Adipose tissue (tissue), 3 donors: ENCODE measurements around the gene ZNF628. TPM values are rescaled to one million over a fixed set of nuclear protein-coding genes. Genes with fewer than 3 reads are reported as not detected.
A peak's percentile ranks its signal among the peaks of the same experiment; 100 is the strongest.
"Not testable (repeated sequence)": the region's sequence is repeated elsewhere in the genome, so short reads cannot be mapped to it uniquely, and the experiment has no call there.

Source experiments
- H3K27ac ChIP-seq: one replicate; pipeline ENCODE4 v1.5.1; 2013; ENCODE audit warnings: low read depth, low read length
- WGBS, 3 donors: extraction: QIAGEN DNeasy Blood & Tissue Kit; methylation state at CpG; one replicate each; pipeline ENCODE4 v1.1.7; 2013; 5-methylcytosine and 5-hydroxymethylcytosine counted together
- polyA plus RNA-seq, 3 donors: library from polyadenylated mRNA; stranded (reverse); fragments of 200-250 nt; gene quantifications; one replicate each; pipeline ENCODE4 v1.2.3, GENCODE V29; 2013
- donor health status: healthy with polysubstance abuse.
- donor health status: Bipolar disorder and iron deficiency.
- donor health status: healthy.

ZNF628 gene
- polyA plus RNA-seq, 3 donors = 1.9 to 5.6 (median 4.0) TPM

GRCh38 chr19:55447421-55448174 is 28.8 kb upstream of the ZNF628 start:
- H3K27ac ChIP-seq = no peak overlapping the region
- WGBS, 3 donors = 29 to 32% (median 32%) methylated on average over 15 to 16 of the region's 16 CpGs

- H3K27ac ChIP-seq = not testable (repeated sequence)
- 85 to 89% (median 89%) methylated on average over 5 of the region's 5 CpGs for WGBS, 3 donors
These were observed 28.3 kb upstream of the ZNF628 start for GRCh38 chr19:55448175-55448490.

- no peak overlapping the region for H3K27ac ChIP-seq
- WGBS, 3 donors = 29 to 34% (median 30%) methylated on average over 16 of the region's 16 CpGs
These were observed 26.9 kb upstream of the ZNF628 start for GRCh38 chr19:55449469-55449868.

GRCh38 chr19:55451163-55451964 is 25.1 kb upstream of the ZNF628 start:
- H3K27ac ChIP-seq = no peak overlapping the region
- WGBS, 3 donors = 1 to 2% (median 1%) methylated on average over 31 to 80 of the region's 80 CpGs

GRCh38 chr19:55451965-55452748 is 24.3 kb upstream of the ZNF628 start:
- WGBS, 3 donors = 2 to 4% (median 2%) methylated on average over 46 to 57 of the region's 57 CpGs
- no peak overlapping the region for H3K27ac ChIP-seq

GRCh38 chr19:55452749-55453346 is 23.6 kb upstream of the ZNF628 start:
- no peak overlapping the region for H3K27ac ChIP-seq
- 18 to 19% (median 18%) methylated on average over 21 to 34 of the region's 34 CpGs for WGBS, 3 donors

GRCh38 chr19:55453511-55454260 is 22.7 kb upstream of the ZNF628 start:
- 90 to 92% (median 92%) methylated on average over 12 of the region's 12 CpGs for WGBS, 3 donors
- H3K27ac ChIP-seq = no peak overlapping the region

- WGBS, 3 donors = 79 to 89% (median 83%) methylated on average over 12 to 14 of the region's 14 CpGs
These were observed 21.6 kb upstream of the ZNF628 start for GRCh38 chr19:55454787-55455243.

GRCh38 chr19:55455576-55456235 is 20.7 kb upstream of the ZNF628 start:
- WGBS, 3 donors = 86 to 90% (median 87%) methylated on average over 10 to 11 of the region's 11 CpGs

More at GRCh38 chr19:55454787-55455243, 21.6 kb upstream of the ZNF628 start:
- H3K27ac ChIP-seq = no peak overlapping the region

GRCh38 chr19:55456347-55456746 is 20.1 kb upstream of the ZNF628 start:
- H3K27ac ChIP-seq = no peak overlapping the region
- 78 to 91% (median 87%) methylated on average over 14 of the region's 14 CpGs for WGBS, 3 donors

More at GRCh38 chr19:55455576-55456235, 20.7 kb upstream of the ZNF628 start:
- H3K27ac ChIP-seq = no peak overlapping the region

- no peak overlapping the region for H3K27ac ChIP-seq
- WGBS, 3 donors = 84 to 88% (median 87%) methylated on average over 16 of the region's 16 CpGs
These were observed 18.5 kb upstream of the ZNF628 start for GRCh38 chr19:55457683-55458457.

- 56 to 63% (median 58%) methylated on average over 8 of the region's 8 CpGs for WGBS, 3 donors
- no peak overlapping the region for H3K27ac ChIP-seq
These were observed 16.9 kb upstream of the ZNF628 start for GRCh38 chr19:55459551-55459949.

GRCh38 chr19:55459950-55460657 is 16.3 kb upstream of the ZNF628 start:
- WGBS, 3 donors = 21 to 32% (median 31%) methylated on average over 16 of the region's 16 CpGs
- no peak overlapping the region for H3K27ac ChIP-seq

- 4 to 16% (median 10%) methylated on average over 15 to 24 of the region's 24 CpGs for WGBS, 3 donors
These were observed 15.7 kb upstream of the ZNF628 start for GRCh38 chr19:55460670-55461258.

GRCh38 chr19:55461259-55461973 is 15.0 kb upstream of the ZNF628 start, which contains the start of gene ISOC2:
Gene ISOC2, minus strand, starts transcription at chr19:55461642. Its CDS starts 5,156 bp downstream, at chr19:55456486.
- WGBS, 3 donors = 1% methylated on average over 54 of the region's 54 CpGs
- H3K27ac ChIP-seq = peak within 1 kb of the TSS; percentile 62

More at GRCh38 chr19:55460670-55461258, 15.7 kb upstream of the ZNF628 start:
- peak overlapping the region; percentile 62 for H3K27ac ChIP-seq
